Smooth muscle cell (in vitro differentiated cells): ENCODE data around the gene CLEC1A. TPM values are rescaled to one million over a fixed set of nuclear protein-coding genes. Genes with fewer than 3 reads are reported as not detected.

Experiments used
- DNase-seq: peaks from one replicate; lab custom pipeline; 2025; ENCODE audit not compliant: unreplicated experiment; lab: John Stamatoyannopoulos, UW
- H2AFZ ChIP-seq: fragments of 200-600 bp; sonication (generic); 2 replicates; pipeline ENCODE4 v1.6.0; 2016; ENCODE audit warnings: antibody characterized with exemption, low read depth, mild to moderate bottlenecking
- H3F3A ChIP-seq: fragments of 200-600 bp; sonication (generic); 2 replicates; pipeline ENCODE4 v1.6.0; 2017; ENCODE audit warnings: antibody characterized with exemption, low read depth
- H3K27ac ChIP-seq: fragments of 200-600 bp; sonication (generic); 2 replicates; pipeline ENCODE4 v1.5.1; 2016; ENCODE audit warnings: low read depth, mild to moderate bottlenecking
- H3K27me3 ChIP-seq: fragments of 200-600 bp; sonication (generic); 2 replicates; pipeline ENCODE4 v1.6.1; 2016; ENCODE audit warnings: low read depth, mild to moderate bottlenecking
- H3K36me3 ChIP-seq: fragments of 200-600 bp; sonication (generic); 2 replicates; pipeline ENCODE4 v1.5.1; 2016; ENCODE audit warnings: low read depth
- H3K4me1 ChIP-seq: fragments of 200-600 bp; sonication (generic); 2 replicates; pipeline ENCODE4 v1.5.1; 2016; ENCODE audit warnings: low read depth
- H3K4me2 ChIP-seq: fragments of 200-600 bp; sonication (generic); 2 replicates; pipeline ENCODE4 v1.6.0; 2016; ENCODE audit warnings: mild to moderate bottlenecking
- H3K4me3 ChIP-seq: fragments of 200-600 bp; sonication (generic); 2 replicates; pipeline ENCODE4 v1.5.1; 2016; ENCODE audit warnings: mild to moderate bottlenecking
- H3K79me2 ChIP-seq: fragments of 200-600 bp; sonication (generic); 2 replicates; pipeline ENCODE4 v1.6.0; 2016; ENCODE audit warnings: low read depth, mild to moderate bottlenecking
- H3K9ac ChIP-seq: fragments of 200-600 bp; sonication (generic); 2 replicates; pipeline ENCODE4 v1.6.0; 2016; ENCODE audit warnings: low read depth
- H3K9me3 ChIP-seq: fragments of 200-600 bp; sonication (generic); replicated peaks from 2 replicates; pipeline ENCODE4 v1.5.1; 2016; ENCODE audit warnings: low read depth
- H4K20me1 ChIP-seq: fragments of 200-600 bp; sonication (generic); 2 replicates; pipeline ENCODE4 v1.6.0; 2016; ENCODE audit warnings: low read depth
- WGBS: methylation state at CpG from one replicate; pipeline ENCODE4 v1.1.7; 2016; ENCODE audit warnings: low lambda C conversion rate; 5-methylcytosine and 5-hydroxymethylcytosine counted together
- polyA plus RNA-seq: library from polyadenylated mRNA; unstranded; fragments of >200 nt; fragmentation: Nextera tagmentation; extraction: Ambion mirVana; gene quantifications from 2 replicates; pipeline ENCODE4 v1.2.1, GENCODE V29; 2016
- total RNA-seq: library from RNA; depleted of rRNA; stranded (reverse); fragments of >200 nt; gene quantifications from 2 replicates; pipeline ENCODE4 v1.2.3, GENCODE V29; 2014
- TF ChIP-seq, protein P1 (sequence below): fragments of 200-600 bp; sonication (generic); IDR thresholded peaks from 2 replicates; pipeline ENCODE4 v1.5.1; 2017; ENCODE audit warnings: borderline replicate concordance, mild to moderate bottlenecking, antibody characterized with exemption; ENCODE audit not compliant: insufficient read depth, poor library complexity, severe bottlenecking

Gene CLEC1A
- total and polyA plus RNA-seq, 2 experiments from 2014 or later = not detected

DNA sequence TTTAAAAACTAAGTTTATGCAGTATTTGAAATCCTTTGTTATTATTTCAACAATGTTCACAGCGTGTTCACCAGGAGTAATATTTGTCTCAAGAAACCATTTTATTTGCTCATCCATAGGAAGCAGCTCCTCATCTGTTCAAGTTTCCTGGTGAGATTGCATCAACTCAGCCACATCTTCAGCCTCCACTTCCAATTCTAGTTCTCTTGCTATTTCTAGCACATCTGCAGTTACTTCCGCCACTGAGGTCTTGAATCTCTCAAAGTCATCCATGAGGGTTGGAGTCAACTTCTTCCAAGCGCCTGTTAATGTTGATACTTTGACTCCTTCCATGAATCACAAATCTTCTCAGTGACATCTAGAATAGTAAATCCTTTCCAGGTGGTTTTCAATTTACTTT, 50.3 kb downstream of the CLEC1A start:
- H3K79me2 ChIP-seq = no peaks in the 10 kb centered on the region
- H3K9me3 ChIP-seq = no peaks in the 10 kb centered on the region
- H3K9ac ChIP-seq = no peak overlapping the region
- no peak overlapping the region for H3K4me3 ChIP-seq
- no peak overlapping the region for H2AFZ ChIP-seq
- WGBS = 93% methylated on average over 3 of the region's 3 CpGs
- TF ChIP-seq, protein P1, sequence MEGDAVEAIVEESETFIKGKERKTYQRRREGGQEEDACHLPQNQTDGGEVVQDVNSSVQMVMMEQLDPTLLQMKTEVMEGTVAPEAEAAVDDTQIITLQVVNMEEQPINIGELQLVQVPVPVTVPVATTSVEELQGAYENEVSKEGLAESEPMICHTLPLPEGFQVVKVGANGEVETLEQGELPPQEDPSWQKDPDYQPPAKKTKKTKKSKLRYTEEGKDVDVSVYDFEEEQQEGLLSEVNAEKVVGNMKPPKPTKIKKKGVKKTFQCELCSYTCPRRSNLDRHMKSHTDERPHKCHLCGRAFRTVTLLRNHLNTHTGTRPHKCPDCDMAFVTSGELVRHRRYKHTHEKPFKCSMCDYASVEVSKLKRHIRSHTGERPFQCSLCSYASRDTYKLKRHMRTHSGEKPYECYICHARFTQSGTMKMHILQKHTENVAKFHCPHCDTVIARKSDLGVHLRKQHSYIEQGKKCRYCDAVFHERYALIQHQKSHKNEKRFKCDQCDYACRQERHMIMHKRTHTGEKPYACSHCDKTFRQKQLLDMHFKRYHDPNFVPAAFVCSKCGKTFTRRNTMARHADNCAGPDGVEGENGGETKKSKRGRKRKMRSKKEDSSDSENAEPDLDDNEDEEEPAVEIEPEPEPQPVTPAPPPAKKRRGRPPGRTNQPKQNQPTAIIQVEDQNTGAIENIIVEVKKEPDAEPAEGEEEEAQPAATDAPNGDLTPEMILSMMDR = no peak
- no peaks in the 10 kb centered on the region for H3K36me3 ChIP-seq
- no peak for DNase-seq
- no peak overlapping the region for H3K4me2 ChIP-seq
- H3K27me3 ChIP-seq = no peaks in the 10 kb centered on the region
- no peaks in the 10 kb centered on the region for H4K20me1 ChIP-seq
- no peak overlapping the region for H3K27ac ChIP-seq
- H3K4me1 ChIP-seq = no peaks in the 10 kb centered on the region
- no peaks in the 10 kb centered on the region for H3F3A ChIP-seq

DNA sequence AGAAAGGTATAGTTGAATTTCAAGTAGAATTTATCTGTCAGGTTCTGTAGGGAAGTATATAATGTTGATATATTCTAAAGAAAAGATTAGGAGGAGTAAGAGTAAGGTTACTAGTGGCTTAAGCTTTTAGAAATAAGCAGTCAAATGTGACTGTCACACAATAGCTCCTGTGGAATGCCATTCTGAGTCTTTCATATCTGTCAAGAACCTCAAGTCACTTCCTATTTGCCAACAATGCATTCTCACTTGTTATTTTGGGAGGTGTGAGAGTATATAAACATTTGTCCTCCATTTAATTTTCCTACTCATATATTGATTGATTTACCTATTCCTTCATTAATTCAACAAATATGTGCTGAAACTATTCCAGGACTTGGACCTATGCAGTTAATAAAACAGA, 56.6 kb downstream of the CLEC1A start:
- Histone ChIP-seq H3K4me1 (no peaks in the 10 kb centered on the region), H3K4me3 (no peak overlapping the region)
- TF ChIP-seq, protein P1 = no peak

DNA sequence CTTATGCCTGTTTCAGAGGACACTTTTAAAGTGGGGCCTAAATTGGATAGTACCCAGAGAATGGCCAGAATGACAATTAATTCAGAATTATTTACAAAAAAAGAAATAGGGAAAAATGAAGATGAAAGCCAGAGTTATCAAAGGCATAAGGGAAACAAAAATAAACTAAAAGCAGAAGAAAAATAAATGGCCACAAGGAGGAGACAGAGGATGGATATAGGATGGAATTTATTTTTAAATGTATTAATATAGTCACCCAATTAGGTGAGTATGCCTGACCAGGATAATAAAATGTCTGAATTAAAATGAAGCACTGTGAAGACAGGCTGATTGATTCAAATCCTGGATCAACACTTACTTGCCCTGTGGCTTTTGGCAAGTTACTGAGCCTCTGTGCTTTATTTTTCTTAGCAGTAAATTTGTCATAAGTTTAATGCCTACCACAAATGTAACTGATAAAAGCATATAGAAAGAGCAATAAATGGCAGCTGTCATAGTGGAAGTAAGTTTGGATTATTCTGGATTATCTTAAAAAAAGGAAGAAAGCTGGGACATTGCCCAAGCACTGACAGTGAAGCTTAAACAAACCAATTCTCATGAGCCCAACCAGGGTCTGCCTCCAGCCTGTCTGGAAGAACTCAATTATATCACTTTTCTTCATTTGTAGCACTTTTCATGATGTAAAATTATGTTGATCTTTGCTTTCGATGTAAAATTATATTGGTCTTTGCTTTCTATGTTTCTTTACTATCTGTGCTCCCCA, 64.8 kb downstream of the CLEC1A start:
- no peaks in the 10 kb centered on the region for H3K79me2 ChIP-seq
- no peaks in the 10 kb centered on the region for H3K9me3 ChIP-seq
- no peaks in the 10 kb centered on the region for H4K20me1 ChIP-seq
- H3K4me2 ChIP-seq = no peak overlapping the region
- no peak overlapping the region for H3K4me3 ChIP-seq
- no peaks in the 10 kb centered on the region for H3F3A ChIP-seq
- no peaks in the 10 kb centered on the region for H3K4me1 ChIP-seq
- H3K27me3 ChIP-seq = no peaks in the 10 kb centered on the region
- DNase-seq = no peak
- H3K36me3 ChIP-seq = no peaks in the 10 kb centered on the region
- H2AFZ ChIP-seq = no peak overlapping the region
- no peak overlapping the region for H3K9ac ChIP-seq
- H3K27ac ChIP-seq = no peak overlapping the region
- whole genome bisulfite sequencing = 96% methylated on average over 1 of the region's 1 CpG
- TF ChIP-seq, protein P1 = peak; percentile 63

More for the DNA sequence above, 56.6 kb downstream of the CLEC1A start:
- Histone ChIP-seq H3K27me3 (no peaks in the 10 kb centered on the region), H3K36me3 (no peaks in the 10 kb centered on the region), H3F3A (no peaks in the 10 kb centered on the region), H3K9me3 (no peaks in the 10 kb centered on the region), H3K4me2 (no peak overlapping the region), H3K79me2 (no peaks in the 10 kb centered on the region), H3K27ac (no peak overlapping the region), H4K20me1 (no peaks in the 10 kb centered on the region), H2AFZ (no peak overlapping the region), H3K9ac (no peak overlapping the region)
- no peak for DNase-seq

DNA sequence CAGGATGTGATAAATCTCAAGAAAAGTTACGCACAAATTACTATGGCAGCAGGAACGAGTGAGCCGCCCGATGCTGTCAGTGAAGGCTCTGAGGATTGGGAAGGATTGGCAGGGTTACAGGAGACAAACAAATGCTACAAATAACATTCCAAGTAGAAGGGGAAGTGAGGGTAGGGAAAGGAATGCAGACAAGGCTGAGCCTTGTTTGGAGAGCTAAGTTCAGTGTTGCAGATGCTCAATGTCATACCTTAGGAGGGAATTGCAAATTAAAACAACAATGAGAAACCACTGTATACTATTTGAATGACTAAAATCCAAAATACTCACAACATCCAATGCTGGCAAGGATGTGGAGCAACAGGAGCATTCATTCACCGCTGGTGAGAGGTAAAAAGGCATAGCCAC, 67.0 kb downstream of the CLEC1A start:
- H3K79me2 ChIP-seq = no peaks in the 10 kb centered on the region
- no peaks in the 10 kb centered on the region for H3F3A ChIP-seq
- no peaks in the 10 kb centered on the region for H3K9me3 ChIP-seq
- H3K36me3 ChIP-seq = no peaks in the 10 kb centered on the region
- H3K4me3 ChIP-seq = no peak overlapping the region
- WGBS = 63% methylated on average over 5 of the region's 5 CpGs
- no peak overlapping the region for H3K4me2 ChIP-seq
- TF ChIP-seq, protein P1 = no peak
- H3K27me3 ChIP-seq = no peaks in the 10 kb centered on the region
- peak overlapping the region; percentile 60 for H3K27ac ChIP-seq
- no peak overlapping the region for H2AFZ ChIP-seq
- no peaks in the 10 kb centered on the region for H3K4me1 ChIP-seq
- no peak for DNase-seq
- no peaks in the 10 kb centered on the region for H4K20me1 ChIP-seq
- no peak overlapping the region for H3K9ac ChIP-seq
